Hepatocyte (in vitro differentiated cells): ENCODE data around the gene CPLX1.

Experiments
- EZH2 ChIP-seq: fragments of 200-600 bp; sonication (generic); IDR thresholded peaks from 2 replicates; pipeline ENCODE4 v1.6.1; 2016; ENCODE audit warnings: antibody characterized with exemption, mild to moderate bottlenecking, borderline replicate concordance
- TF ChIP-seq, protein P1 (sequence below): fragments of 200-600 bp; sonication (generic); IDR thresholded peaks from 2 replicates; pipeline ENCODE4 v1.5.1; 2016; ENCODE audit warnings: antibody characterized with exemption, mild to moderate bottlenecking; ENCODE audit not compliant: poor library complexity

DNA sequence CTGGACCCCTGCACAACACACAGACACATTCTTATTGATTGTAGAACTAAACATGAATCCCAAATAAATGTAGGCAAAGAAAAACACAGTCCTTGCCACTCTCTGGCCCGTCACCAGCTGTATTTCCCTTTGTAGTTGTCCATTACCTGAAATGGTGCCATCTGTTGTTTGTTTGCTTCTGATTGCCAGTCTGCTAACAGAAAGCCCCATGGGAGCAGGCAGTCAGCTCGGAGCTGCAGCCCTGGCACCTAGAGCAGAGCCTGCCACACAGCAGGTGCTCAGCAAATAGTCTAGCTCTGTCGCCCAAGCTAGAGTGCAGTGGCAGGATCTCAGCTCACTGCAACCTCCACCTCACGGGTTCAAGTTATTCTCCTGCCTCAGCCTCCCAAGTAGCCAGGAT lies 28.9 kb downstream of the CPLX1 start:
- TF ChIP-seq, protein P1, sequence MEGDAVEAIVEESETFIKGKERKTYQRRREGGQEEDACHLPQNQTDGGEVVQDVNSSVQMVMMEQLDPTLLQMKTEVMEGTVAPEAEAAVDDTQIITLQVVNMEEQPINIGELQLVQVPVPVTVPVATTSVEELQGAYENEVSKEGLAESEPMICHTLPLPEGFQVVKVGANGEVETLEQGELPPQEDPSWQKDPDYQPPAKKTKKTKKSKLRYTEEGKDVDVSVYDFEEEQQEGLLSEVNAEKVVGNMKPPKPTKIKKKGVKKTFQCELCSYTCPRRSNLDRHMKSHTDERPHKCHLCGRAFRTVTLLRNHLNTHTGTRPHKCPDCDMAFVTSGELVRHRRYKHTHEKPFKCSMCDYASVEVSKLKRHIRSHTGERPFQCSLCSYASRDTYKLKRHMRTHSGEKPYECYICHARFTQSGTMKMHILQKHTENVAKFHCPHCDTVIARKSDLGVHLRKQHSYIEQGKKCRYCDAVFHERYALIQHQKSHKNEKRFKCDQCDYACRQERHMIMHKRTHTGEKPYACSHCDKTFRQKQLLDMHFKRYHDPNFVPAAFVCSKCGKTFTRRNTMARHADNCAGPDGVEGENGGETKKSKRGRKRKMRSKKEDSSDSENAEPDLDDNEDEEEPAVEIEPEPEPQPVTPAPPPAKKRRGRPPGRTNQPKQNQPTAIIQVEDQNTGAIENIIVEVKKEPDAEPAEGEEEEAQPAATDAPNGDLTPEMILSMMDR: no peak
- no peak for TF ChIP-seq EZH2
